Skeletal muscle tissue (tissue), 4 donors: Measurements from ENCODE around the gene OSBPL9. TPM values are rescaled to one million over a fixed set of nuclear protein-coding genes. Genes with fewer than 3 reads are reported as not detected.

Experiments used
- H3K27ac ChIP-seq: one replicate; pipeline ENCODE4 v1.7.0; 2013; ENCODE audit warnings: mild to moderate bottlenecking, low read depth, low read length, inconsistent platforms
- H3K27me3 ChIP-seq, 3 donors: one replicate each; pipeline ENCODE4 v1.7.0; 2013; ENCODE audit warnings: low read length in 3 of 3; ENCODE audit not compliant: control insufficient read depth in 3 of 3, insufficient read depth in 3 of 3
- H3K36me3 ChIP-seq, 3 donors: one replicate each; pipeline ENCODE4 v1.7.0; 2013; ENCODE audit warnings: low read length in 3 of 3; ENCODE audit not compliant: control insufficient read depth in 3 of 3, insufficient read depth in 3 of 3
- H3K4me1 ChIP-seq, 3 donors: one replicate each; pipeline ENCODE4 v1.7.0; 2013; ENCODE audit warnings: low read length in 3 of 3, mild to moderate bottlenecking in 3 of 3; ENCODE audit not compliant: control insufficient read depth in 3 of 3, insufficient read depth in 3 of 3
- H3K4me3 ChIP-seq, 3 donors: one replicate each; pipeline ENCODE4 v1.7.0; 2013; ENCODE audit warnings: low read length in 3 of 3
- H3K9ac ChIP-seq, 3 donors: one replicate each; pipeline ENCODE4 v1.7.0; 2013; ENCODE audit warnings: low read length in 3 of 3, mild to moderate bottlenecking in 3 of 3, moderate library complexity in 2 of 3, low read depth in 1 of 3
- H3K9me3 ChIP-seq, 3 donors: one replicate each; pipeline ENCODE4 v1.7.0; 2013; ENCODE audit warnings: low read length in 3 of 3; ENCODE audit not compliant: control insufficient read depth in 3 of 3
- total RNA-seq: library from RNA; depleted of rRNA; stranded (reverse); fragments of >200 nt; gene quantifications from one replicate; pipeline ENCODE4 v1.2.3, GENCODE V29; 2014
- donor health status: Osteomylitis.

OSBPL9 gene
- total RNA-seq, 1 donor from 2014 or later: 80.9 TPM

DNA sequence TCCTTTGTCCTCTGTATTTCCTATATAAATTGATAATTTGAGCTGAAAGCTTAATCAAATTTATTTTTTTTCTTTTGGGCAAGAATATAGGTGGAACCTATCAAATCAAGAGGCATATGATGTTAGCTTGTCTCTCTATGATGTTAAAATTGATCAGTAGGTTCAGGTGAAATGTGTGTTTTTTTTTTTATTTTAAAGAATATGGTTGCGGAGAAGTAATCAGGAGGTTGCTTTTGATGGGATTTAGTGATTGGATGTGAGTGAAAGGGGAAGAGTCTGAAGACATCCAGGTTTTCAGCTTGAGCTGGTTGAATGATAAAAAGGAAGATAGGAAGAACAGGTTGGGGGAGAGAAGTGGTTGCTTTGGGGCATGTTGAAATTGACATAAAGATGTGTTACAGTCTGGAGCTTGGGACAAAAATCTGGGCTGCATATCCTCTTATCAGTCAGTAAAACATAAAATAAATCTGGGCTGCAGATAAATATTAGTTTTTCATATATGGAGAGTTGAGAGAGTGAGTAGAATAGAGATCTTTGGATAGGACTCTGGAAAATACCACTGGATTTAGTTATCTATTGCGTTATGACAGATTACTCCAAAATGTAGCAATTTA lies 5.1 kb downstream of the OSBPL9 start:
- Histone ChIP-seq H3K9me3 (no peaks in the 10 kb centered on the region), H3K4me3 (peak overlapping the region in 1 of 3 donors; percentile 12), H3K9ac (peak overlapping the region in 1 of 3 donors; percentile 19), H3K36me3 (peaks cover 0 to 3% (median 0%) of the 10 kb centered on the region in 3 donors), H3K4me1 (peaks cover 37 to 48% (median 41%) of the 10 kb centered on the region in 3 donors), H3K27ac (peak overlapping the region; percentile 69), H3K27me3 (no peaks in the 10 kb centered on the region)

DNA sequence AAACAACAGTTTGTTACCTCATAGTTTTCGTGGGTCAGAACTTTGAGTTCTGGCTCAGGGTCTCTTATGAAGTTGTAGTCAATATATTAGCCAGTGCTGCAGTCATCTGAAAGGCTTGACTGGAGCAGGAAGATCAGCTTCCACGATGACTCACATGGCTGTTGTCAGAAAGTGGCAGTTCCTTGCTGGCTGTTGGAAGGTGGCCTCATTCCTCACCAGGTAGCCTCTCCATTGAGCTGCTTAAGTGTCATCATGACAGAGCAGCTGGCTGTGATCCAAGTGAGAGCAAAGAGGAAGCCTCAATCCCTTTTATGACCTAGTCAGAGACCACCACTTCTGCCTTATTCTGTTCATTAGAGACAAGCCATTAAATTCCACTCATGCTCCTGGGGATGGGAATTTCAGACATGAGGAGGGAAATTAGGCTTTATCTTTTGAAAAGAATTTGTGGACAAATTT lies 5.6 kb downstream of the OSBPL9 start:
- Histone ChIP-seq H3K4me1 (peaks cover 37 to 50% (median 39%) of the 10 kb centered on the region in 3 donors), H3K27me3 (no peaks in the 10 kb centered on the region), H3K9ac (peak overlapping the region in 1 of 3 donors; percentile 19), H3K36me3 (no peaks in the 10 kb centered on the region), H3K27ac (peak overlapping the region; percentile 69), H3K4me3 (no peak overlapping the region), H3K9me3 (no peaks in the 10 kb centered on the region)

DNA sequence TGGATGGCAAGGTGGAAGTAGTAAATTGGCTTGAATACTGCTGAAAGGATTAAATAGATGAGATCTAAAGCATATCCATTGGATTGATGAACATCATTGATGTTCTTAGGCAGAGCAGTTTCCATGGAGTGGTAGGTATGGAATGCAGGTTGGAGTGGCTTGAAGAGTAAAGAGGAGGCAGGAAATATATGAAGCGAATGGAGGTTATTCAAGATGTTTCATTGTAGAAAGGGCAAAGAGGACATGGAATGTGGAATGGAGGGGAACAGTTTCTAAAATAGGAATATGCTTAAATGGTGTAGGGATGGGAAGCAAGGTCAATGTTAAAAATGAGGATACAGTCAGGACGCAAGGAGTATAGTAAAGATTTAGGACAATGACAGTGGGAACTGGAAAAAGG lies 6.1 kb downstream of the OSBPL9 start:
- peak overlapping the region; percentile 69 for H3K27ac ChIP-seq
- no peak overlapping the region for H3K9ac ChIP-seq

DNA sequence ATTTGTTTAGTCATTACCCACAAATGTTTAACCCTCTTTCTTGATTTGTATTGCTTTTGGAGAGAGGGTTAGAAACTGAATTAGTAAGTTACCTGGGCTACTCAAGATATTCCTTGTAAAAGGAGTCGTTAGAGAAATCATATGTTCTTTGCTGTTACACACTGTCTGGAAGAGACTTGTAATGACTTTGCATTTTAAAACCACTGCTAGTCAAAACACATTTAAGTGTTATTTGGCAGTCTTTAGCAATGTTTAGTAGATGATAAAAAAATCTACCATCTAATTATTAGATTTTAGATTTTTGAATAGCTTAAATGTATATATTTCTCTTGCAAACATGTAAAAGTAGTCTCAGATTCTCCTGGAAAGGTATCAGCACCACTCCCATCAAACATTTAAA lies 6.6 kb downstream of the OSBPL9 start:
- peak overlapping the region; percentile 69 for H3K27ac ChIP-seq

More for the DNA sequence above, 6.1 kb downstream of the OSBPL9 start:
- peak overlapping the region in 1 of 3 donors; percentile 32 for H3K4me3 ChIP-seq
- H3K4me1 ChIP-seq: peaks cover 34 to 45% (median 38%) of the 10 kb centered on the region in 3 donors
- no peaks in the 10 kb centered on the region for H3K27me3 ChIP-seq
- H3K9me3 ChIP-seq: no peaks in the 10 kb centered on the region
- H3K36me3 ChIP-seq: no peaks in the 10 kb centered on the region

DNA sequence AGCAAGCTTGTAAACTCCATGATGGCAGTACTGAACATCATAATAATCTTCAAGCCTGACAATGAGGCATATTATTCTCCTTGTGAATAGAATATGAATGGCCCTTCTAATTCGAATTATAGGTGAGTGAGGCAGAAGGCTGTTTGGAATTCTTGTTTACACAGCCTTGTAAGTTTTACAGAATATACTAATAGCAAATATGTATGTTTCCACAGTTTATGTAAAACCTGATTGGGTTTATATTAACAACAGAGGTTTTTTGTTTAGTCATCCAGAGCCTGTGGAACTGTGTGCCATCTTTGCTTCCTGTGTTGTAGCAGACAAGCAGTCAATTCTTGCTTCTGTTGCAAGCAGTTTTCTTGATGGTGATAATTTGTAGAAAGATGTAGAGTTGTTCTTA lies 8.0 kb downstream of the OSBPL9 start:
- peaks cover 27 to 37% (median 27%) of the 10 kb centered on the region in 3 donors for H3K4me1 ChIP-seq
- H3K9me3 ChIP-seq: no peaks in the 10 kb centered on the region
- no peak overlapping the region for H3K9ac ChIP-seq
- H3K27me3 ChIP-seq: no peaks in the 10 kb centered on the region
- H3K36me3 ChIP-seq: no peaks in the 10 kb centered on the region
- no peak overlapping the region for H3K4me3 ChIP-seq
- peak overlapping the region; percentile 26 for H3K27ac ChIP-seq

More for the DNA sequence above, 6.6 kb downstream of the OSBPL9 start:
- Histone ChIP-seq H3K4me1 (peaks cover 33 to 42% (median 40%) of the 10 kb centered on the region in 3 donors), H3K4me3 (no peak overlapping the region), H3K9ac (no peak overlapping the region), H3K27me3 (no peaks in the 10 kb centered on the region), H3K9me3 (no peaks in the 10 kb centered on the region), H3K36me3 (no peaks in the 10 kb centered on the region)

DNA sequence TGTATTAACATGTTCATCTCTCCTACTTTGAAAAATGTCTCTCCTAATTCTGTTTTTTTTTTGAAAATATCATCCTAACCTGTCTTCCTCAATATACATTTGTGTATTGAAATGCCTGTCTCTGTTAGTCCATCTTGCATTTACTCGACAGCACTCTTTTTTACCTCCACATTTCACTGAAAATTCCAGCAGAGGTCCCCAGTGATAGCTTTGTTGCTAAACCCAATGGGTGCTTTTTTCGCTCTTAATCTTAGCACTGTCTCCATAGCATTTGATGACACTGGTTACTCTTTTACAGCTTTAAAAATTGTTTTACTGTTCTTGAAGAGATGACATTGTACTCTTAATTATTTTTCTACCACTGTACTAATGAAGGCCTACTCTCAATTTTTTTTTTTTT lies 10.8 kb downstream of the OSBPL9 start:
- H3K27me3 ChIP-seq: no peaks in the 10 kb centered on the region
- no peaks in the 10 kb centered on the region for H3K9me3 ChIP-seq
- H3K9ac ChIP-seq: no peak overlapping the region
- no peak overlapping the region for H3K4me3 ChIP-seq
- H3K27ac ChIP-seq: no peak overlapping the region
- no peaks in the 10 kb centered on the region for H3K36me3 ChIP-seq
- peaks cover 10 to 21% (median 17%) of the 10 kb centered on the region in 3 donors for H3K4me1 ChIP-seq

DNA sequence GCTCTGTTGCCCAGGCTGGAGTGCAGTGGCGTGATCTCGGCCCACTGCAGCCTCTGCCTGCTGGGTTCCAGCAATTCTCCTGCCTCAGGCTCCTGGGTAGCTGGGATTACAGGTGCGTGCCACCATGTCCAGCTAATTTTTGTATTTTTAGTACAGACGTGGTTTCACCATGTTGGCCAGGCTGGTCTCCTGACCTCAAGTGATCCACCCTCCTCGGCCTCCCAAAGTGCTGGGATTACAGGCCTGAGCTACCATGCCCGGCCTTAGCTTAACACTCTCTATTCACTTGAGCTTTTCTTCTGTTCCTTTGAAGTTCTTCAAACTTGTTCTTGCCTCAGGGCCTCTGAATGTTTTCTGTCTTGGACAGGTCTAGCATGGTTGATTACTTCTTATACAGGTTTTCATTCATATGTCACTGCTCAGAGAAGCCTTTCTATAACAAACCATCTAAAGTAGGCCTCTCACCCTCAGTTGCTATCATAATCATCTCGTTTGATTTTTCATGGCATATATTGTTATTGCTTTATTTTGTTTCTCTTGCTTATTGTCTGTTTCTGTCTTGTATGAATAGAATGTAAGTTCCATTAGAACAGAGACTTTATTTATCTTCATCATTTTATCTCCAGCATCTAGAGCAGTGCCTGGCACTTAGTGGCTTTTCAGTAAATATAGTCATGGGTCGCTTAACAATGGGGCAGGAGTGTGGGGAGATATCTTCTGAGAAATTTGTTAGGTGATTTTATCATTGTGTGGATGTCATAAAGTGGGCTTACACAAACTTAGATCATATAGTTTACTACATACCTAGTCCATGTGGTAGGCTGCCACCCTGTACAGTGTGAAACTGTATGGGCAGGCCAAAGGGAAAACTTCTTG lies 12.1 kb downstream of the OSBPL9 start:
- Histone ChIP-seq H3K4me3 (no peak overlapping the region), H3K27ac (no peak overlapping the region), H3K27me3 (no peaks in the 10 kb centered on the region), H3K9me3 (no peaks in the 10 kb centered on the region), H3K4me1 (peaks cover 3 to 15% (median 9%) of the 10 kb centered on the region in 3 donors), H3K9ac (no peak overlapping the region), H3K36me3 (no peaks in the 10 kb centered on the region)

DNA sequence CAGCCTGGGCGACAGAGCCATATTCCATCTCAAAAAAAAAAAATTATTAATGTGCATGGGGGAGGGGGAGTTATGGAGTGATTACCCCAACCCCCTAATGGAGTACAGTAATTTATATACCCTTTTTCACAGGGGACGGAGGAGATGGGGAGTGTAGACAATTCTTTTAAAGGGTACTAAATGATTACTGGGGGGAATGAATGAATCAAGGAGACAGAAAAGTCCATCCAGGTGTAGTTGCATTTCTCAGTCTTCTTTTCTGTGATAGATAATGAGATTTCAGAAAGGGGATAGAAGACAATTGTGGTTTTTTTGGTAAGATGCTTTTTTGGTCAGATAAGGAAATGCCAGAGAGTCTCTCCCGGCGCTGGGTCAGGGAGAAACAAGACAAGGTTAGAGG lies 13.0 kb downstream of the OSBPL9 start:
- Histone ChIP-seq H3K4me1 (peaks cover 8 to 16% (median 15%) of the 10 kb centered on the region in 3 donors), H3K27me3 (no peaks in the 10 kb centered on the region), H3K9ac (no peak overlapping the region), H3K27ac (no peak overlapping the region), H3K9me3 (no peaks in the 10 kb centered on the region), H3K4me3 (no peak overlapping the region), H3K36me3 (no peaks in the 10 kb centered on the region)

DNA sequence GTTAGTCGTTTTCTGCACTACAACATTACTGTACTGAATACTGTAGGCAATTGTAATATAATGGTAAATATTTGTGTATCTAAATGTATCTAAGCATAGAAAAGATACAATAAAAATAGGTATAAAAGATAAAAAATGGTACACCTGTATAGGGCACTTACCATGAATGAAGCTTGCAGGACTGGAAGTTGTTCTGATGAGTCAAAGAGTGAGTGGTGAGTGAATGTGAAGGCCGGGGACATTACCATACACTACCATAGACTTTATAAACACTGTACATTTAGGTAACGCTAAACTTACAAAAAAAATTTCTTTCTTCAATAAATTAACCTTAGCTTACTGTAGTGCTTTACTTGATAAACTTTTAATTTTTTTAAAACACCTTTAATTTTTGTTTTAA lies 13.5 kb downstream of the OSBPL9 start:
- Histone ChIP-seq H3K9ac (no peak overlapping the region), H3K4me3 (no peak overlapping the region), H3K27ac (no peak overlapping the region), H3K27me3 (no peaks in the 10 kb centered on the region), H3K9me3 (no peaks in the 10 kb centered on the region), H3K4me1 (peaks cover 9 to 16% (median 15%) of the 10 kb centered on the region in 3 donors), H3K36me3 (no peaks in the 10 kb centered on the region)

DNA sequence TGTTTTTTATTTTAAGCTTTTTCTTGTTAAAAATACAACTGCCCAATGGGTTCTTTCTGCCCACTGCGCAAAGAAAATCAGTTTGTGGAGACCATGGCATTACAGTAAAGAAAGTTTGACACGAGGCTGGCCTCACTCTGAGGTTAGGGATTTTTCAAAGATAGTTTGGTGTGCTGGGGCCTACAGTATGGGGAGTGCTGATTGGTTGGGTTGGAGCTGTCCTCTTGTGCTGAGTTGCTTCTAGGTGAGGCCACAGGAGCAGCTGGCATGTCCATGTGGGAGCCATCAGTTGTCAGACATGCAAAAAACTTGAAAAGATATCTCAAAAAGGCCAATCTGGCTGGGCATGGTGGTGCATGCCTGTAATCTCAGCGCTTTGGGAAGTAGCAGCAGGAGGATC lies 14.0 kb downstream of the OSBPL9 start:
- H3K9me3 ChIP-seq: no peaks in the 10 kb centered on the region
- H3K36me3 ChIP-seq: no peaks in the 10 kb centered on the region
- no peaks in the 10 kb centered on the region for H3K27me3 ChIP-seq
- no peak overlapping the region for H3K9ac ChIP-seq
- no peak overlapping the region for H3K4me3 ChIP-seq
- H3K27ac ChIP-seq: no peak overlapping the region
- peaks cover 9 to 16% (median 15%) of the 10 kb centered on the region in 3 donors for H3K4me1 ChIP-seq
